AG10803 (cell line): Measurements from ENCODE around the gene ANKRD36B.
"Not testable (repeated sequence)": the region's sequence is repeated elsewhere in the genome, so short reads cannot be mapped to it uniquely, and the experiment has no call there.

ENCODE experiments used
- DNase-seq: peaks from one replicate; pipeline ENCODE4 v3.0.0; 2010; ENCODE audit warnings: low read depth
- H3K4me3 ChIP-seq: 2 replicates; pipeline ENCODE4 v1.5.1; 2011; ENCODE audit warnings: mild to moderate bottlenecking, low read length, control low read depth
- TF ChIP-seq, protein P1 (sequence below): conservative IDR thresholded peaks from 2 replicates; pipeline ENCODE4 v1.5.1; 2011; ENCODE audit warnings: mild to moderate bottlenecking, low read length, control low read depth, inconsistent platforms

The ANKRD36B gene

DNA sequence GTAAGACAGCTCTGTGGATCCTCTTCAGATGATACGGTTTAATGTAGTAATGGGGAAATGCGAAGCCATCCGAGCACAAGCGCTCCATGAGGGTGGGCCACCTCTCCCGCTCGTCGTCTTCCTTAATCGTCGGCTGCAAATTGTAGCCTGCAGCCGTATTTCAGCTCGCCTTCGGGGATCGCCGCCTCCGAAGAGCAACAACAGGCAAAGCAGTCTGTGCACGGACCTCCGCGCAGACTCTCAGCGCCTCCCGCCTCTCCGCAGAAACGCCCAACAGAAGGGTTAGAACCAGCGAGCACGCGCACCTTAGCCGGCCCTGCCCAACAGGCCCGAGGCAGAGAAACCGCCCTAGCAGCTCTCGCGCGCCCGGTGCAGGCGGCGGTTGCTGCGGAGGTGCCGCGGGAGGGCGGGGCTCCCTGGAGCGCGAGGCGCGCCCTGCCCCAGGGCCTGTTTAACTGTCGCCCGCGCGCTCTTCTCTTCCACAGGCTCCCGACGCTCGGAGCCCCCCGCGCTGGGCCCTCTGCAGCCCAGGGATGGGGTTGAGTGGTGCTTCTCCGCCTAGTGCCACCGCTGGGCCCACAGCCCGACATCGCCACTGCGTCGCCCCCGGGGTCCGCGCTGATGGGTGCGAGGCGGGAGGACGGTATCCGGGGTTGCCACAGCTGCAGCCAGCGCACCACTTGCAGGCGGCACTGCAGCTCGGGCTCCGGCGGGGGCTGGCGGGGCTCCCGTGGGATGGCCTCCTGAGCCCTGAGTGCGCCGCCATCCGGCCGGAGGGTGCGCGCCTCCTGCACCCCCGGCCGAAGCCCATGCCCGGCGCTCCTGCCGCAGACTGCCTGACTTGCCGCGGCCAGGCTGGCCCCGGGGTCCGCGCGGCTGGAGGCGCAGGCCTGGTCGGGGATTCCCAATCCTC lies at the start of gene ANKRD36B:
Gene ANKRD36B, minus strand, starts transcription at position 280 of the 913 bp plus-strand sequence. Its CDS starts 192 bp downstream, at position 88.
- peak; percentile 70 for DNase-seq
- peak within 1 kb of the TSS; percentile 73 for H3K4me3 ChIP-seq

DNA sequence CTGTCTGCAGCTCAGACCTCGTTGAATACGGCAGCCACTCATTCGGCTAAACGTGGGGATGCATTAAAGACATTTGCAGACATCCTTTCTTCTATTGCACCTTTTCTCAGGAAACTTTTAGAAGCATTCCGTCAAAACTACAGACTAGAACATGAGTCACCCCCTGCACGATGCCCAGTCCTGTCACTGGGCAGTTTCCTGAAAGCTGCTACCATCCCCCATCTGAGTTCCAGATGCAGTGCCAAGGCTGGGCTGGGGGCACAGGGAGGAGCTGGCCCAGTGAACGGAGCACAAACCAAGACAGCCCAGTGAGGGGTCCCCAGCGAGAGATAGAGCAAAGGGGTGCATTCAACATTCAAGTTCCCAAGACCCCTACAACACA lies 36.4 kb upstream of the ANKRD36B start:
- not testable (repeated sequence) for H3K4me3 ChIP-seq, DNase-seq

DNA sequence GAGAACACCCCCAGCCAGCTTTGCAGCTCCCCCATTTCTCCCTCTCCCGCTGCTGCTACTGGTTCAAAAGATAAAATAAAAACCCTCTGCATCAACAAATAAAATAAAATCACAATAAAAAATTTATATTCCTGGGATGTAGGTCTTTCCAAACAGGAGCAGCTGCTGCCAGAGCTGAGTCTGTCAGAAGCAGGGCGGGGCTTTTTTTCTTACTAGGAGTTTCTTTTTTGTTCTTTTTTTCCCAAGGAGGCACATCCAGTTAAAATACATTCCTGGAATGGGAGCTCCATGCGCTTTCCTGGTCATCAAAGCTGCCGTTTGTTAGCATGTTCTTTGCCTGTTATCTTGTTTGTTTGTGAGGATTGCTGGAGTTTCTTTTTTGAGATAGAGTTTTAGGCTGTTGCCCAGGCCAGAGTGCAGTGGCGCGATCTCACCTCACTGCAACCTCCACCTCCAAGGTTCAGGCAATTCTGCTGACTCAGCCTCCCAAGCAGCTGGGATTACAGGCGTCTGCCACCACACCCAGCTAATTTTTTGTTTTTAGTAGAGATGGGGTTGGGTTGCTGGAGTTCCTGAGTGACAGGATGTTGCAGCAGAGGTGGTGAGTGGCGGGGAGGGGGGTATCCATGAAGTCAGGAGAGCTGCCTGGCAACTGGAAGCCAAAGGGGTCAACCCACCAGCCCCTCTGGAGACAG lies 35.8 kb upstream of the ANKRD36B start:
- not testable (repeated sequence) for H3K4me3 ChIP-seq, DNase-seq

DNA sequence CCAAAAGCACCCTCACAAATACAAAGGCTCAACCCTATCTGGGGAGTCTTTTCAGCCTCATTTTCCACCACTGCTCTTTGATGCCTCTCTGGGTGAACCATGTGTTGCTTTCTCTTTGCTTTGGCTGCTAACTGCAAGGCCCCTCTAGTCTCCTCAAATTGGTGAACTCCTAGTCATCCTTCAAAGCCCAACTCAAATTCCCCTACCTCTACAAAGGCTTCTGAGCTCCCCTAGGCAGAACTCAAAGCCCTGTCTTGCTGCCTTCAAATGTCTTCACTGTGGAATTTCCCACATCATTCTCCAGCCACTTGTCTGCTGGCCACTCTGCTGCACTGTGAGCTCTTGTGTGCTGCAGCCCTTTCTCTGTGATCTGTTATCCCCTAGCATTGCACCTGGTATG lies 33.3 kb upstream of the ANKRD36B start:
- H3K4me3 ChIP-seq, DNase-seq: not testable (repeated sequence)

DNA sequence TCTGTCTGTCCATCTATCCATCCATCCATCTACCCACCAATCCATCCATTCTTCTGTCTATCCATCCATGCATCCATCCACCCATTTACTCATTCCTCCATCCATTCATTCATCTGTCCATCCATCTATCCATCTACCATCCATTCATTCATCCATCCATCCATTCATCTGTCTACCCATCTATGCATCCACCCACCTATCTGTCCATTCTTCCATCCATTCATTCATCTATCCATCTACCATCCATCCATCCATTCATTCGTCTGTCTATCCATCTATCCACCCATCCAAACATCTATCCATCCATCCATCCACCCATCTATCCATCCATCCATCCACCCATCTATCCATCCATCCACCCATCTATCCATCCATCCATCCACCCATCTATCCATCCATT lies 30.8 kb upstream of the ANKRD36B start:
- H3K4me3 ChIP-seq, DNase-seq: not testable (repeated sequence)

DNA sequence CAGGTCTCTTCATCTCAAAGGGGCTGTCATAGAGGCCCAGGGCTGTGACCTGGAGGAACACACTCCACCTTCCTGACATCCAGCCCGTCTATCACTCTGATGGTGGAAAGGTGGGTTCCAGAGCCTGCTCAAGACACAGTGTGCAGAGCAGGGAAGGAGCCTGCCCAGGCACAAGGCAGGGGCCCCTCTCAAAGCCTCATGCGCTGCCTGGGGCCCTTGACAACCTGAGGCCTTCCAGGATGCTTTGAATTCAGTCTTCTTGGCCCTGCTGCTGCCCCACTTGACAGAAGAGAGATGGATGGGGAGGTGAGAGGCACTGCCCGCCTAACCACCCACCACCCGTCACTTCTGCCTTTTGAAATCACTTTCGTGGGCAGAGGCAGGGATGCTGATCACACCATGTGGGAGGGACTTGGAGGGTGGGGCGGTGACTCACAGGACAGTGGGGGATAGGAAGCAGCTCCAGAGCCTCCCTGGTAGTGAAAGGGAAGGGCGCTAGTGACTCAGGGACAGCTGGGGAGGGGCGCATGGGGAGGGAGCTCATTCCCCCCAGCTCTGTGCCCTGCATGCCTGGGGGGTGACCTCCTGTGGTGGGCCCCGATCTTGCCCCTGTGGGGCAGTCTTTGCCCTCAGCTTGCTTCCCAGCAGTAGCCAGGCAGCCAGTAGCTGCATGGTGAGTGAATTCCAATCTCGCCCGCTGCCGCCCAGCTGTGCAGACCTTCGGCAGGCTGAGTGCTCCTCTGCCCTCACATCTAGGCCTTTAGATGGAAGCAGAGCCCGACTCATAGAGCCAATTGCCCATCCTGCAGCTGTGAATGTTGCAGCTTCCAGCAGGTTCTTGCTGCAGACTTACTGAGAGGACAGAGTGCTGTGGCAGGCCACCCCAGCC lies 29.5 kb upstream of the ANKRD36B start:
- not testable (repeated sequence) for H3K4me3 ChIP-seq, DNase-seq

DNA sequence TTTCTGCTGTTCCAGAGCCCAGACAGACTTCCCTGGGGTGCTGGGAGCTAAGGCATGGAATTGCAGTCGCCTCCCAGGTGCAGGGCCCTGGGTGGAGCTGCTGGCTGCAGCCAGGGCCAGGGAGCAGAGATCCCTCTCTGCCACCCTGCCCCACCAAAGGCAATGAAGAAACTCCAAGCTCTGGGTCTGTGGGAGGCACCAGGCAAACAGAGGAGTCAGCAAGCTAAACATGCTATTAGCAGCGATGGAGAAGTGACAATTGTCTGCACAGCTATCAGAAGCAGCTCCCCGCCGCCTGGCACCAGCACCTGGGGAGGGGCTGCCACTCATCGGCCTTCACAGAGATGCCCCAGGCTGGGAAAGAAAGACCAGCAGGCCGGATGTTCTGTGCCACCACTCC lies 28.2 kb upstream of the ANKRD36B start:
- DNase-seq: no peak
- TF ChIP-seq, protein P1, sequence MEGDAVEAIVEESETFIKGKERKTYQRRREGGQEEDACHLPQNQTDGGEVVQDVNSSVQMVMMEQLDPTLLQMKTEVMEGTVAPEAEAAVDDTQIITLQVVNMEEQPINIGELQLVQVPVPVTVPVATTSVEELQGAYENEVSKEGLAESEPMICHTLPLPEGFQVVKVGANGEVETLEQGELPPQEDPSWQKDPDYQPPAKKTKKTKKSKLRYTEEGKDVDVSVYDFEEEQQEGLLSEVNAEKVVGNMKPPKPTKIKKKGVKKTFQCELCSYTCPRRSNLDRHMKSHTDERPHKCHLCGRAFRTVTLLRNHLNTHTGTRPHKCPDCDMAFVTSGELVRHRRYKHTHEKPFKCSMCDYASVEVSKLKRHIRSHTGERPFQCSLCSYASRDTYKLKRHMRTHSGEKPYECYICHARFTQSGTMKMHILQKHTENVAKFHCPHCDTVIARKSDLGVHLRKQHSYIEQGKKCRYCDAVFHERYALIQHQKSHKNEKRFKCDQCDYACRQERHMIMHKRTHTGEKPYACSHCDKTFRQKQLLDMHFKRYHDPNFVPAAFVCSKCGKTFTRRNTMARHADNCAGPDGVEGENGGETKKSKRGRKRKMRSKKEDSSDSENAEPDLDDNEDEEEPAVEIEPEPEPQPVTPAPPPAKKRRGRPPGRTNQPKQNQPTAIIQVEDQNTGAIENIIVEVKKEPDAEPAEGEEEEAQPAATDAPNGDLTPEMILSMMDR: no peak
- H3K4me3 ChIP-seq: no peak overlapping the region

DNA sequence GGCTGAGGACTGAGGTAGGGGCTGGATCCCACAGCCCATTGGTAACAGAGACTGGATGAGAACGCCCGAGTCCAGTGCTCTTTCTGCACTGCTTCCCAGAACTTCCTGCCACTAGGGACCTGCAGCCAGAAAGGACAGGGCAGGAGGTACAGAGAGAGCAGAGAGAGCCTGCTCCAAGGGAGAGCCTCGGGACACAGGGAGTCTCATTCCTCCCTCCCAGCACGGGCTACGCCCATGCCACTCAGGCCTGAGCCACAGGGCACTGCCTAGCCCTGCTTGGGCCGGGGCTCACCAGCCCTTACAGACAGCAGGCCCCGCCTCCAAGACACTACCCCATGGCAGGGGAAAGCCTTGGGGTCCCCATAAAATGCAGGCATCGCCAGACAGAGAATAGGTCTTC lies 26.1 kb upstream of the ANKRD36B start:
- not testable (repeated sequence) for H3K4me3 ChIP-seq, DNase-seq

DNA sequence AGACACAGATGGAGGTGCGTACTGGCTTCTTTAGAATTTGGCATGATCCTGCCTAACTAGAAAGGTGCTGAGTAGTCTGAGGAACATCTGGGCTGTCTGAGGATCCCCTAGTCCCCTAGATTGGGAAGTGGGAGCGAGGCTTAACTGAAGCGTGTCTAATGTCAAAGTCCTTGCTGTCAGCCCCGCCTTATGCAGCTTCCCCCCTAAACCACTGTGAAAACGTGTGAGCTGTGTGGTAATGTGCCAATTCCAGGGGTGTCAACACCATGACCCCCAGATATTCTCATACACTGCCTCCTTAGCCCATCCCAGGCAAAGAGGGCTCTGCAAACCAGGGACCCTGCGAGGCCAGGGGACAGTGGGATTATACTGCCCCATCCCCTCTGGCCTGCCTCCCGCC lies 22.2 kb upstream of the ANKRD36B start:
- not testable (repeated sequence) for H3K4me3 ChIP-seq, DNase-seq

DNA sequence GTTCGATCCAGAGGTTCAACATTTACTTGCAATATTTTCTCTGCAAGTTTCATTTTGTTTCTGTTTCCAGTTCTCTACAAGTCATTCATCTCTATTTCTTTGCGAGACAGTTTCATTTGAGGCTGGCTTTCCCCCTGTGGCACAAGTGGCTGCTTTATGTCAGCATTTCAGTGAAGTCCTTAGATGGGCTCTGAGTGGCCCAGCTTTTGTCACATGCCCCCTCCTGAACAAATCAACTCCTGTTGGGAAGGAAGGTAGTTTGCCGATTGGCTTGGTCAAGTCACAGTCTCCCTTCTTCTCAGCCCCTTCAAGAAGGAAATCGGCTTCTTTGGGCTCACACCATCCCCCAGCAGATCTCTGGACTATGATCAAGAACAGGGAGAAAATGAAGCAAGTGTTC lies 19.1 kb upstream of the ANKRD36B start:
- H3K4me3 ChIP-seq, DNase-seq: not testable (repeated sequence)

DNA sequence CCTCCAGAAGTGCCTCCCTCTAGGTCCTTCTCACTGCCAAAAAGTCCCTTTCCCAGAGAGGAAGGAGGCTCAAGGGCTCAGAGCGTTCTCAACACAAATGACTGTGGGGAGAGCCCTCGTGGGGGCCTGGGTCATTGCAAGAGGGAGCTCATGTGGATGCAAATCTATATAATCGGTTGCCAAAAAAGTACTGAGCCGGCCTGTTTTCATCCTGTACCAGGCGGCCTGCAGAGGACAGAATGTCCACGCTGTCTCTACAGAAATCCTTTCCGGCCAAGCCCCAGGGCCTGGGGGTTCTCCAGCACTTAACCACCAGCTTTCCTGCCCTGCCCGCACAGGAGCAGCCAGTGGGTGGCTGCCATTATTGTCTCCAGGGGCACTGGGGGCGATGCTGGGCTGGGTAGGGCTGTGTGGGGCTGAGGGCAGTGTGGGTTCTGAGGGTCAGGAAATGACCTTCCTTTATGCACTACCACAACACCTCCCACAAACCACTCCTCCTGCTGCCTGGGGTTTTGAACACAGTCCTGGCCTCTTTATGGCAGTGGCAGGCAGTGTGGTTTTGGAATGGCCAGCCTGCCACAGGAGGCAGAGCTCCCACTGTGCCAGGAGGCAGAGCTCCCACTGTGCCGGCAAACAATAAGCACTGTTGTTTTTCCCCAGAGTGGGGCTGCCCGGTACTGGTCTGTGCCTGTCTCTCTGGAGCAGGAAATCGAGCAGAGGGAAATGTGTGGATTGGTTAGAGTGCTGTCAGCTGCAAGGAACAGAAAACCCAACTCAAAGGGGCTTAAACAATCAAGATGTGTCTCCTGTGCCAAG lies 16.1 kb upstream of the ANKRD36B start:
- DNase-seq, H3K4me3 ChIP-seq: not testable (repeated sequence)

DNA sequence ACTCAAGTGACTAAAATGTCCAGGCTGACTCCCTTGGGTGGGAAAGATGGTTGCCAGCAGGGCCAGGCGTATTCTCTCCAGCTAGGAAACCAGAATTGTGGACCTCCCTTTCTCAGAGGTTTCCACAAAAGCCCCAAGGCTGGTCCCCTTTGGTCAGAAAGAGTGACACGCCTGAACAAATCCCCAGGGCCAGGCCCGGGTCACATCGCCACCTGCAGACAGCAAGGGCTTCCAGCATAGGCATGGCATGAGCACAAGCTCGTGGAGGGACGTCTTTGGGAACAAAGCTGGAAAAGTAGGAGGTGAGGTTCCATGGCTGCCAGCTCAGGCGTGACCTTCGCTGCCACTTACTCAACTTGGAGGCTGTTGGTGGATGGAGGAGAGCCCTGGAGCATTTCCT lies 15.4 kb upstream of the ANKRD36B start:
- H3K4me3 ChIP-seq, DNase-seq: not testable (repeated sequence)

DNA sequence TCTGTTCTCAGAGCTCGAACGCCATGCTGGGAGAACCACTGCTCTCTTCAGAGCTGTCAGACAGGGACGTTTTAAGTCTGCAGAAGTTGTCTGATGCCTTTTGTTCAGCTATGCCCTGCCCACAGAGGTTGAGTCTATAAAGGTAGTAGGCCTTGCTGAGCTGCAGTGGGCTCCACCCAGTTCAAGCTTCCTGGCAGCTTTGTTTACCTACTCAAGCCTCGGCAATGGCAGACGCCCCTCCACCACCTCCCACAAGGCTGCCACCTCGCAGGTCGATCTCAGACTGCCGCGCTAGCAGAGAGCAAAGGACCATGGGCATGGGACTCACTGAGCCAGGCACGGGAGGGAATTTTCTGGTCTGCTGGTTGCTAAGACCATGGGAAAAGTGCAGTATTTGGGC lies 11.9 kb upstream of the ANKRD36B start:
- H3K4me3 ChIP-seq, DNase-seq: not testable (repeated sequence)

DNA sequence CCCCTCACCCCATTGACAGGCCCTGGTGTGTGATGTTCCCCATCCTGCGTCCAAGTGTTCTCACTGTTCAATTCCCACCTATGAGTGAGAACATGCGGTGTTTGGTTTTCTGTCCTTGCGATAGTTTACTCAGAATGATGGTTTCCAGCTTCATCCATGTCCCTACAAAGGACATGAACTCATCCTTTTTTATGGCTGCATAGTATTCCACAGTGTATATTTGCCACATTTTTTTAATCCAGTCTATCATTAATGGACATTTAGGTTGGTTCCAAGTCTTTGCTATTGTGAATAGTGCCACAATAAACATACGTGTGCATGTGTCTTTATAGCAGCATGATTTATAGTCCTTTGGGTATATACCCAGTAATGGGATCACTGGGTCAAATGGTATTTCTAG lies 6.5 kb upstream of the ANKRD36B start:
- not testable (repeated sequence) for DNase-seq, H3K4me3 ChIP-seq

DNA sequence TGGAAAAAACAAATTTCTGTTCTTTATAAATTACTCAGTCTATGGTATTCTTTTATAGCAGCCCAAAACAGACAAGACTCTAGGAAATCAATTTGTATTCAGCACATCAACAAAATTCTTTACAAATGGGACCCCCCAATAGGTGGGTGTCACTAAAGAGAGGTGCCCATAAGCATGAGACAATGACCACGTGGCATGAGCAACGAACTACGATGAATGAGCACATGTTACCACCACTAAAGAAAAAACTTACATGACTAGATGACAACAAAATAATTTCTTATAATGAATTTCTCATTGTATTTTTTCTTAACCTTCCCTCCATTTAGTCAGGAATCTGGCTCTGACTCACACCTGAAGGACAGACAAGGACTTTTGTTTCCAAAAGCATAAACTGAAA lies 3.8 kb upstream of the ANKRD36B start:
- H3K4me3 ChIP-seq, DNase-seq: not testable (repeated sequence)
